Activated T-helper 2 cell treated with anti-CD3 and anti-CD28 coated beads, Interferon-gamma antibody, Interleukin-2, Interleukin-4, amounts not matched to agents 10 μg/mL and 5 μg/mL and 100 μg/mL, durations not matched to agents 14 hours and 24 hours and 36 hours (primary cell): ENCODE measurements around the gene CLSTN2. TPM values are rescaled to one million over a fixed set of nuclear protein-coding genes. Genes with fewer than 3 reads are reported as not detected.

Experiments used
- DNase-seq: peaks from one replicate; pipeline ENCODE4 v3.0.0; 2021; ENCODE audit warnings: low spot score
- H3K27ac Mint-ChIP-seq: one replicate; pipeline ENCODE4 v1.8.0; 2021; ENCODE audit warnings: mixed read lengths
- H3K27me3 Mint-ChIP-seq: one replicate; pipeline ENCODE4 v1.8.0; 2021; ENCODE audit warnings: low read depth, mixed read lengths
- H3K36me3 Mint-ChIP-seq: one replicate; pipeline ENCODE4 v1.8.0; 2021; ENCODE audit warnings: low read depth, mixed read lengths
- H3K4me1 Mint-ChIP-seq: one replicate; pipeline ENCODE4 v1.8.0; 2021; ENCODE audit warnings: low read depth, mixed read lengths
- H3K4me3 Mint-ChIP-seq: one replicate; pipeline ENCODE4 v1.8.0; 2021; ENCODE audit warnings: low read depth, mild to moderate bottlenecking, moderate library complexity, mixed read lengths
- H3K9me3 Mint-ChIP-seq: one replicate; pipeline ENCODE4 v1.8.0; 2021; ENCODE audit warnings: mixed read lengths
- intact Hi-C: fragments of 100-400 bp; cut with micrococcal nuclease; formaldehyde crosslinking; loops from one replicate; pipeline ENCODE4 v1.15.1; 2023
- total RNA-seq: library from RNA; stranded (reverse); gene quantifications from 2 replicates; pipeline ENCODE4 v1.2.3, GENCODE V29; 2022

Gene CLSTN2
- total RNA-seq, 1 donor from 2014 or later, result not detected

DNA sequence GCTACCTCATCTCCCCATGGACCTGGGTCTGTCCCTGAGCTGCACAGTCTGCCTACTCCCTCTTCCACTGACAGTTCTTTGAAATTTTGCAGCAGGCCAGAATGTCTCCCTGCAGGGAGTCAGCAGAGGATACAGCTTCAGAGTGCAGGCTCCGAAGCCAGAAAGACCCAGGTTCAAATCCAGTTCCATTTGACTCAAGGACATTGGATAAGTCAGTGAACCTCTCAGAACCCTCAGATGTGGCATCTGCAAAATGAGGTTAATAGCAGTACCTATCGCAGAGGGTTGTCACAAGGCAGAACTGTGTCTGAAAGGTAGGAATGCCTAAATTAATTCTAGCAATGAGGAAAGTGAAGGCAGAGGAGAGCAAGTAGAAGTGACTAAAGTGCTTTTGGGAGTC lies 498.4 kb downstream of the CLSTN2 start:
- no peak for DNase-seq
- no peak overlapping the region for H3K4me3 Mint-ChIP-seq
- no peak overlapping the region for H3K27ac Mint-ChIP-seq
- no peaks in the 10 kb centered on the region for H3K36me3 Mint-ChIP-seq
- H3K4me1 Mint-ChIP-seq, result no peaks in the 10 kb centered on the region
- no peaks in the 10 kb centered on the region for H3K9me3 Mint-ChIP-seq
- intact Hi-C loops, result no loop called here
- H3K27me3 Mint-ChIP-seq, result peaks cover 2% of the 10 kb centered on the region

DNA sequence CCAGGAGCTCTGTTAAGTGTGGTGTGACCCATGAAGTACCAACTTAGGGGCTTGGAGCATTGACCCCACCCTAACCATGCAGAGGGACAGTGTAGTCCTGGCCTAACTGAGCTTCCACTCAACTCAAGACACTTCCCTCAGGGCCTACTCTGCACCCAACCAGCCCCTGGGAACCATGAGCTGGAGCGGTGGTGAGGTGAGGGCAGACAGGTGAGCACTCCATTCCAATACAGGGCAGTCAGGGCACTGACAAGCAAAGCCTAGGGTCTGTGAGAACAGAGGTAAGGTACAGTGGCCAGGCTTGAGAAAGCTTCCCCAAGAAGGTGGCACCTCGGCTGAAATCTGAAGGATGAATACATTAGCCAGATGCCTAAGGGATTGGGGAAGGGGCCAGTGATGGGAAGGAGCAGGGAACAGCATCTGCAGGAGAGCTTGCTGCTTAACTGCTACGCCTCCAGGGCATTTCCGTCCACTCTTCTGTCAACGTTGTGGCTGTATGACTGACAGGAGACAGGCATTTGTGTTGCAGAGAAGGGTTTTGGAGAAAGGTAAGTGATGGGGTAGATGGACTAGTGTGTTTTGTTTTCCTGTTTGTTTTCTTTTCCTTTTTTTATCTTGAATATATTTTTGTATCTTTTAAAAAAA lies 499.4 kb downstream of the CLSTN2 start:
- Mint-ChIP-seq H3K4me3 (no peak overlapping the region), H3K9me3 (no peaks in the 10 kb centered on the region), H3K27ac (no peak overlapping the region), H3K36me3 (no peaks in the 10 kb centered on the region), H3K27me3 (no peaks in the 10 kb centered on the region), H3K4me1 (no peaks in the 10 kb centered on the region)
- intact Hi-C loops, result no loop called here
- DNase-seq, result no peak

- DNase-seq, result no peak
- intact Hi-C loops, result no loop called here
- no peak overlapping the region for H3K27ac Mint-ChIP-seq
- no peaks in the 10 kb centered on the region for H3K36me3 Mint-ChIP-seq
- no peaks in the 10 kb centered on the region for H3K27me3 Mint-ChIP-seq
- H3K4me1 Mint-ChIP-seq, result no peaks in the 10 kb centered on the region
- H3K9me3 Mint-ChIP-seq, result no peaks in the 10 kb centered on the region
- H3K4me3 Mint-ChIP-seq, result no peak overlapping the region
Observed at GRCh38 chr3:140436421-140436820, 501.4 kb downstream of the CLSTN2 start.

GRCh38 chr3:140438736-140439470 lies 503.9 kb downstream of the CLSTN2 start:
- intact Hi-C loops, result no loop called here
- DNase-seq, result no peak
- H3K36me3 Mint-ChIP-seq, result no peaks in the 10 kb centered on the region
- H3K4me1 Mint-ChIP-seq, result no peaks in the 10 kb centered on the region
- H3K27me3 Mint-ChIP-seq, result no peaks in the 10 kb centered on the region
- H3K4me3 Mint-ChIP-seq, result no peak overlapping the region
- H3K27ac Mint-ChIP-seq, result no peak overlapping the region
- no peaks in the 10 kb centered on the region for H3K9me3 Mint-ChIP-seq

DNA sequence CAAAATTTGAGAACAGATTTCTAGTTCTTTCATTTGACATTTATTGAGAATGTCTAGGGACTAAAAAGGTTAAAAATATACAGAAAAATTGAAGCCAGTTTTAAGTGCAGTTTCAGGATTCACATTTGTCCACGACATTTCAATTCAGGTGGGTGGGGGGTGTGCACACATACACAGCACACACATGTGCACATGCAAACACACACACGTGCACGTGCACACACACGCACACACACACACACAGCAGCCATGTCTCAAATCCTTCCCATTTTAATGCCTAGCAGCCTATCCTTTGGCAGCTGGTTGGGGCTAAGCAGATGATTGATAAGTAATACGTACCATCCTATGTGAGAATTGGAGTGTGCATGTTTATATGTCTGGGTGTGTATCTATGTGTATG lies 504.5 kb downstream of the CLSTN2 start:
- intact Hi-C loops, result no loop called here
- H3K27me3 Mint-ChIP-seq, result no peaks in the 10 kb centered on the region
- no peaks in the 10 kb centered on the region for H3K9me3 Mint-ChIP-seq
- H3K36me3 Mint-ChIP-seq, result no peaks in the 10 kb centered on the region
- H3K4me3 Mint-ChIP-seq, result no peak overlapping the region
- DNase-seq, result no peak
- no peak overlapping the region for H3K27ac Mint-ChIP-seq
- no peaks in the 10 kb centered on the region for H3K4me1 Mint-ChIP-seq

DNA sequence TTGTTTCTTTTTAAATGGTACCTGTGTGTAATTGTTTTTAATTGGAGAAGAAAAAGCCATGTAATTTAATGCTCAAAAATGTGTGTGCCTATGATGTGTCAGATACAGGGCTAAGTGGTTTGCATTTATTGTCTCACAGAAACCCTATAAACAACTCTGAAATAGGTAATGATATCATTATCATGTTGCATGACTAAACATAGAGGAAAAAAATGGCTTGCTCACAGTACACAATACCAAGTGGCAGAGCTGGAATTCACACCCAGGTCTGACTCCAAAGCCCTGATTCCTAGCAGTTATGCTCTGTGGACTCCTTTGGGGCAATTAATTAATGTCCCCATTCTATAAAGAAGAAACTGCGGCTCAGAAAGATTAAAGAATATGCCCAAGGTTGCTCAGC lies 505.5 kb downstream of the CLSTN2 start:
- intact Hi-C loops, result no loop called here
- Mint-ChIP-seq H3K4me3 (no peak overlapping the region), H3K9me3 (no peaks in the 10 kb centered on the region), H3K27me3 (no peaks in the 10 kb centered on the region), H3K36me3 (no peaks in the 10 kb centered on the region), H3K27ac (no peak overlapping the region), H3K4me1 (no peaks in the 10 kb centered on the region)
- DNase-seq, result no peak

- no peaks in the 10 kb centered on the region for H3K36me3 Mint-ChIP-seq
- H3K27me3 Mint-ChIP-seq, result no peaks in the 10 kb centered on the region
- H3K9me3 Mint-ChIP-seq, result no peaks in the 10 kb centered on the region
- no peaks in the 10 kb centered on the region for H3K4me1 Mint-ChIP-seq
- no peak overlapping the region for H3K4me3 Mint-ChIP-seq
- H3K27ac Mint-ChIP-seq, result no peak overlapping the region
- intact Hi-C loops, result no loop called here
- no peak for DNase-seq
Observed at GRCh38 chr3:140441006-140441405, 506.0 kb downstream of the CLSTN2 start.

GRCh38 chr3:140442621-140443020 lies 507.6 kb downstream of the CLSTN2 start:
- Mint-ChIP-seq H3K27ac (no peak overlapping the region), H3K36me3 (no peaks in the 10 kb centered on the region), H3K9me3 (no peaks in the 10 kb centered on the region), H3K4me3 (no peak overlapping the region), H3K27me3 (no peaks in the 10 kb centered on the region), H3K4me1 (no peaks in the 10 kb centered on the region)
- intact Hi-C loops, result no loop called here
- DNase-seq, result no peak

- H3K27ac Mint-ChIP-seq, result no peak overlapping the region
- DNase-seq, result no peak
- no peaks in the 10 kb centered on the region for H3K27me3 Mint-ChIP-seq
- no peaks in the 10 kb centered on the region for H3K9me3 Mint-ChIP-seq
- no peaks in the 10 kb centered on the region for H3K36me3 Mint-ChIP-seq
- intact Hi-C loops, result no loop called here
- no peaks in the 10 kb centered on the region for H3K4me1 Mint-ChIP-seq
- no peak overlapping the region for H3K4me3 Mint-ChIP-seq
Observed at GRCh38 chr3:140443073-140443472, 508.1 kb downstream of the CLSTN2 start.

DNA sequence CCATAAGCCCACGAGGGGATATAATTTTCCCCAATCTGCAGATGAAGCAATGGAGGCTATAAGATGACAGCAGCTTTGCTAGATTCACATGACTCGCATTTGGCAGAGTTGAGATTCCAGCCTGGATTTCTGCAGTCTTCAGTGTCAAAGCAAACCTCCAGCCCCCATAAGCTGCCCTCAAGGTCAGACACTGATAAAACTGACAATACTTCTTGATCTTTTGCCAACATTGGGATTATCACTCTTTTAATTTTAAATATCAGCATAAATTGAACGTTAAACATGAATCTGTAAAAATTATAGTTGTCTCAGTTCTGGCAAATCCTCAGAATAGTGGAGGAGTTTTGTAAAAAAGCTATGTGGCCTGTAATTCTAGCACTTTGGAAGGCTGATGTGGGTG lies 508.8 kb downstream of the CLSTN2 start:
- Mint-ChIP-seq H3K36me3 (no peaks in the 10 kb centered on the region), H3K4me3 (no peak overlapping the region), H3K27me3 (no peaks in the 10 kb centered on the region), H3K9me3 (no peaks in the 10 kb centered on the region), H3K4me1 (no peaks in the 10 kb centered on the region), H3K27ac (no peak overlapping the region)
- no peak for DNase-seq
- intact Hi-C loops, result no loop called here

DNA sequence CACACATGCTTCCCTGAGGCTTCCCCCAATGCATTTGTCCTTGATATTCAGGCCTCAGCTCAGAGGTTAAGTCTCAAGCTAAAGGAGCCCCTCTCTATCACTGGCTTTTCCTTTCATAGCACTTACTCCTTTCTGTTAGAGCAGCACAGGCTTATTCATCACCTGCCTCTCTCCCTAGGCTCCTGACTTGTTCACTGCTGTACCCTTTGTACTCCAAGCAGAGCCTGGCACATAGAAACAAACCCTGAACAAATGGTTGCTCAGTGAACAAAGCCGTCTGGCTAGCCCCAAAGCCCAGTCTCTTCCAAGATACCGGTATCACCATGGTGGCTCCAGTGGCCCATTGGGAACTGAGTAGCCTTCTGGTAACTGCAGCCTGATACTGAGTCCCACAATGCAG lies 511.7 kb downstream of the CLSTN2 start:
- Mint-ChIP-seq H3K27ac (no peak overlapping the region), H3K36me3 (no peaks in the 10 kb centered on the region), H3K4me1 (no peaks in the 10 kb centered on the region), H3K27me3 (no peaks in the 10 kb centered on the region), H3K9me3 (no peaks in the 10 kb centered on the region), H3K4me3 (no peak overlapping the region)
- DNase-seq, result no peak
- intact Hi-C loops, result no loop called here

GRCh38 chr3:140447136-140447535 lies 512.2 kb downstream of the CLSTN2 start:
- no peak for DNase-seq
- no peak overlapping the region for H3K4me3 Mint-ChIP-seq
- H3K4me1 Mint-ChIP-seq, result no peaks in the 10 kb centered on the region
- H3K36me3 Mint-ChIP-seq, result no peaks in the 10 kb centered on the region
- no peak overlapping the region for H3K27ac Mint-ChIP-seq
- no peaks in the 10 kb centered on the region for H3K27me3 Mint-ChIP-seq
- no peaks in the 10 kb centered on the region for H3K9me3 Mint-ChIP-seq
- intact Hi-C loops, result no loop called here

- intact Hi-C loops, result no loop called here
- no peaks in the 10 kb centered on the region for H3K4me1 Mint-ChIP-seq
- no peaks in the 10 kb centered on the region for H3K27me3 Mint-ChIP-seq
- no peaks in the 10 kb centered on the region for H3K36me3 Mint-ChIP-seq
- no peak overlapping the region for H3K27ac Mint-ChIP-seq
- H3K9me3 Mint-ChIP-seq, result no peaks in the 10 kb centered on the region
- DNase-seq, result no peak
- H3K4me3 Mint-ChIP-seq, result no peak overlapping the region
Observed at GRCh38 chr3:140448001-140448400, 513.0 kb downstream of the CLSTN2 start.
